ENCODE data around the gene CMTM3.
A peak's percentile ranks its signal among the peaks of the same experiment; 100 is the strongest.

Gene CMTM3

GRCh38 chr16:66617010-66617434, 12.5 kb downstream of the CMTM3 start:
- DNase-seq = no peak
- Histone ChIP-seq H3K9me3 (ENCODE audit: severe bottlenecking) (no peaks in the 10 kb centered on the region), H3K36me3 (peaks cover 42% of the 10 kb centered on the region), H3K27me3 (ENCODE audit: insufficient read depth, low read depth, severe bottlenecking) (no peaks in the 10 kb centered on the region), H3K27ac (no peak overlapping the region), H3K4me3 (ENCODE audit: low read depth, low read length) (no peak overlapping the region)
- TF ChIP-seq, protein P1, sequence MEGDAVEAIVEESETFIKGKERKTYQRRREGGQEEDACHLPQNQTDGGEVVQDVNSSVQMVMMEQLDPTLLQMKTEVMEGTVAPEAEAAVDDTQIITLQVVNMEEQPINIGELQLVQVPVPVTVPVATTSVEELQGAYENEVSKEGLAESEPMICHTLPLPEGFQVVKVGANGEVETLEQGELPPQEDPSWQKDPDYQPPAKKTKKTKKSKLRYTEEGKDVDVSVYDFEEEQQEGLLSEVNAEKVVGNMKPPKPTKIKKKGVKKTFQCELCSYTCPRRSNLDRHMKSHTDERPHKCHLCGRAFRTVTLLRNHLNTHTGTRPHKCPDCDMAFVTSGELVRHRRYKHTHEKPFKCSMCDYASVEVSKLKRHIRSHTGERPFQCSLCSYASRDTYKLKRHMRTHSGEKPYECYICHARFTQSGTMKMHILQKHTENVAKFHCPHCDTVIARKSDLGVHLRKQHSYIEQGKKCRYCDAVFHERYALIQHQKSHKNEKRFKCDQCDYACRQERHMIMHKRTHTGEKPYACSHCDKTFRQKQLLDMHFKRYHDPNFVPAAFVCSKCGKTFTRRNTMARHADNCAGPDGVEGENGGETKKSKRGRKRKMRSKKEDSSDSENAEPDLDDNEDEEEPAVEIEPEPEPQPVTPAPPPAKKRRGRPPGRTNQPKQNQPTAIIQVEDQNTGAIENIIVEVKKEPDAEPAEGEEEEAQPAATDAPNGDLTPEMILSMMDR (IDR thresholded peaks at IDR 0.05; ENCODE audit: low read depth, low read length) = no peak

GRCh38 chr16:66617728-66618127, 13.2 kb downstream of the CMTM3 start:
- Histone ChIP-seq H3K9me3 (ENCODE audit: severe bottlenecking) (no peaks in the 10 kb centered on the region), H3K27me3 (ENCODE audit: insufficient read depth, low read depth, severe bottlenecking) (no peaks in the 10 kb centered on the region), H3K27ac (peak overlapping the region; percentile 70), H3K4me3 (ENCODE audit: low read depth, low read length) (no peak overlapping the region), H3K36me3 (peaks cover 38% of the 10 kb centered on the region)
- no peak for DNase-seq
- TF ChIP-seq, protein P1 (IDR thresholded peaks at IDR 0.05; ENCODE audit: low read depth, low read length) = no peak

DNA sequence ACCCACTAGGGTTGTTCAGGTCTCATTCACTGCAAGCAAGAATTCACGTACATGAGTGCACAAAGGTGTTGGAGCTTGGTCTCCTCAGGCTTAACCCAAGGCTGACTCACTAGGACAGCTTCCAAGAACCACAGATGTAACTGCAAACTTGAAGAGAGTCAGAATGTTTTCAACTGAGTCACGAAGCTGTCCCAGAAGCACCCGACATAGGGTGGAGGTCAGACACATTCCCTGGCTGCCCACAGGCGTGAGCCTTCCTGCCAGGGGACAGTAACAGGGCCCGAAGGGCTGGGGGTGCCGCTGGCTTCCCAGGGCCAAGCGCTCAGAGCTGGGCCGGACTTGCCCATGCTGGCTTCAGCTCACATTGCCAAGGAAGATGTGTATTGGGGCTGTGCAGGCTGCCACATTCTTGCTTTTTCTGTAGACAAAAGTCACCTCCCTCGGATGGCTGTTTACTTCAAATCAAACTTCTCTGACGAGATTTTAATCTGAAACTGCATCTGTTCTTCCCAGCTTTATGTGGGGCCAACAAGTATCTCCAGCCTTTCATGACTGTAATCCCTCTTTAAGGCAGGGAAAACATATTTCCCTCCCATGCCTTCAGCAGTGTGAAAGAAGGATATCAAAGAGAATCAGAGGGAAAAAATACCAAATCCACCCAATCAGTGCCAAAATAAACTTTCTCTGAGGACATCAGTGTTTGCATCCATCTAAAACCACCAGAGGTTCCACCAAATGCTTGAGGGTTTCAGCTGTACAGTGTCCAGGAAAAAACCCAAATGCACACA, 14.3 kb downstream of the CMTM3 start:
- peak overlapping the region; percentile 70 for H3K27ac ChIP-seq

GRCh38 chr16:66619534-66620428, 15.3 kb downstream of the CMTM3 start:
- Histone ChIP-seq H3K36me3 (peaks cover 20% of the 10 kb centered on the region), H3K9me3 (ENCODE audit: severe bottlenecking) (no peaks in the 10 kb centered on the region), H3K27ac (peak overlapping the region; percentile 17; the same call in 1 of the 2 replicates), H3K4me3 (ENCODE audit: low read depth, low read length) (no peak overlapping the region), H3K27me3 (ENCODE audit: insufficient read depth, low read depth, severe bottlenecking) (no peaks in the 10 kb centered on the region)
- TF ChIP-seq, protein P1 (IDR thresholded peaks at IDR 0.05; ENCODE audit: low read depth, low read length) = no peak
- no peak for DNase-seq

More for the DNA sequence above, 14.3 kb downstream of the CMTM3 start:
- peaks cover 29% of the 10 kb centered on the region for H3K36me3 ChIP-seq
- no peaks in the 10 kb centered on the region for H3K9me3 ChIP-seq (ENCODE audit: severe bottlenecking)
- no peaks in the 10 kb centered on the region for H3K27me3 ChIP-seq (ENCODE audit: insufficient read depth, low read depth, severe bottlenecking)
- H3K4me3 ChIP-seq (ENCODE audit: low read depth, low read length) = no peak overlapping the region
- TF ChIP-seq, protein P1 (IDR thresholded peaks at IDR 0.05; ENCODE audit: low read depth, low read length) = no peak
- DNase-seq = no peak

GRCh38 chr16:66620429-66620795, 15.9 kb downstream of the CMTM3 start:
- TF ChIP-seq, protein P1 (IDR thresholded peaks at IDR 0.05; ENCODE audit: low read depth, low read length) = no peak
- H3K4me3 ChIP-seq (ENCODE audit: low read depth, low read length) = no peak overlapping the region
- DNase-seq = peak; percentile 53
- no peaks in the 10 kb centered on the region for H3K27me3 ChIP-seq (ENCODE audit: insufficient read depth, low read depth, severe bottlenecking)
- peaks cover 13% of the 10 kb centered on the region for H3K36me3 ChIP-seq
- 0 out of 2 replicates have a peak overlapping the region, but pooled peaks have one; percentile 17 for H3K27ac ChIP-seq
- H3K9me3 ChIP-seq (ENCODE audit: severe bottlenecking) = no peaks in the 10 kb centered on the region
